Psoas muscle (tissue), 8 donors: ENCODE data around the gene FGFR3. TPM values are rescaled to one million over a fixed set of nuclear protein-coding genes. Genes with fewer than 3 reads are reported as not detected.
A peak's percentile ranks its signal among the peaks of the same experiment; 100 is the strongest.

Experiments
- ATAC-seq, 4 donors: fragments of 200-7000 bp; cut with Tn5 transposase; one replicate each; pipeline ENCODE4 v1.9.1; 2020; ENCODE audit warnings: moderate library complexity in 3 of 4, mild to moderate bottlenecking in 2 of 4
- DNase-seq, 2 donors: peaks; one replicate each; pipeline ENCODE4 v3.0.0-alpha.2; 2020
- H3K27ac ChIP-seq: fragments of 200-600 bp; one replicate; pipeline ENCODE4 v1.8.0; 2022
- H3K27me3 ChIP-seq, 3 donors: fragments of 200-600 bp in 1 of 3; one replicate each; pipeline versions ENCODE4 v1.6.1 to v1.8.0; 2013 to 2022; ENCODE audit warnings: low read length in 2 of 3, mild to moderate bottlenecking in 2 of 3, moderate library complexity in 1 of 3; ENCODE audit not compliant: insufficient read depth in 3 of 3
- H3K36me3 ChIP-seq, 2 donors: fragments of 200-600 bp in 1 of 2; one replicate each; pipeline versions ENCODE4 v1.6.1 to v1.8.0; 2013 to 2022; ENCODE audit warnings: low read depth in 1 of 2, mild to moderate bottlenecking in 1 of 2, moderate library complexity in 1 of 2; ENCODE audit not compliant: insufficient read depth in 1 of 2
- H3K4me1 ChIP-seq: fragments of 200-600 bp; one replicate; pipeline ENCODE4 v1.8.0; 2022
- H3K4me3 ChIP-seq: fragments of 200-600 bp; one replicate; pipeline ENCODE4 v1.8.0; 2022; ENCODE audit warnings: mild to moderate bottlenecking
- H3K9me3 ChIP-seq: fragments of 200-600 bp; one replicate; pipeline ENCODE4 v1.8.0; 2022
- WGBS, 3 donors: extraction: QIAGEN DNeasy Blood & Tissue Kit; methylation state at CpG; one replicate each; pipeline versions ENCODE4 v1.1.6 to v1.1.7; 2013; 5-methylcytosine and 5-hydroxymethylcytosine counted together
- intact Hi-C, 2 donors: fragments of 100-400 bp; cut with DNase I; formaldehyde crosslinking; loops; one replicate each; pipeline versions ENCODE4 v1.11.0 to v1.14.2; 2022
- polyA plus RNA-seq, 3 donors: library from polyadenylated mRNA; stranded (reverse); fragments of 200-250 nt; gene quantifications; one replicate each; pipeline ENCODE4 v1.2.3, GENCODE V29; 2013
- total RNA-seq, 4 donors: library from RNA; stranded (reverse); fragmentation: NEBNext Ultra II Directional in 2 of 4; extraction: Animal tissue kit (Norgen Biotek cat#: 25700) in 2 of 4; gene quantifications; one replicate each; pipeline versions ENCODE4 v1.2.1 to v1.2.4, GENCODE V29; 2021 to 2023
- TF ChIP-seq, protein P1 (sequence below): fragments of 200-600 bp; IDR thresholded peaks from one replicate; pipeline ENCODE4 v1.8.0; 2022; ENCODE audit warnings: antibody characterized with exemption
- donor health status: healthy with polysubstance abuse.
- donor health status: DM: no; HTN: no; CAD: no; lungs with moderate emphysema.
- donor health status: Bipolar disorder and iron deficiency.
- donor health status: healthy.
- donor health status: DM: yes; HTN: yes; CAD: no.
- donor health status: DM: no; HTN: no; CAD: no.
- donor health status: DM: no; HTN: no; CAD: no.
- donor health status: DM: yes; HTN: yes; CAD: no.

The FGFR3 gene
- total and polyA plus RNA-seq, 7 donors, result 0.17 to 1.1 (median 0.30) TPM

DNA sequence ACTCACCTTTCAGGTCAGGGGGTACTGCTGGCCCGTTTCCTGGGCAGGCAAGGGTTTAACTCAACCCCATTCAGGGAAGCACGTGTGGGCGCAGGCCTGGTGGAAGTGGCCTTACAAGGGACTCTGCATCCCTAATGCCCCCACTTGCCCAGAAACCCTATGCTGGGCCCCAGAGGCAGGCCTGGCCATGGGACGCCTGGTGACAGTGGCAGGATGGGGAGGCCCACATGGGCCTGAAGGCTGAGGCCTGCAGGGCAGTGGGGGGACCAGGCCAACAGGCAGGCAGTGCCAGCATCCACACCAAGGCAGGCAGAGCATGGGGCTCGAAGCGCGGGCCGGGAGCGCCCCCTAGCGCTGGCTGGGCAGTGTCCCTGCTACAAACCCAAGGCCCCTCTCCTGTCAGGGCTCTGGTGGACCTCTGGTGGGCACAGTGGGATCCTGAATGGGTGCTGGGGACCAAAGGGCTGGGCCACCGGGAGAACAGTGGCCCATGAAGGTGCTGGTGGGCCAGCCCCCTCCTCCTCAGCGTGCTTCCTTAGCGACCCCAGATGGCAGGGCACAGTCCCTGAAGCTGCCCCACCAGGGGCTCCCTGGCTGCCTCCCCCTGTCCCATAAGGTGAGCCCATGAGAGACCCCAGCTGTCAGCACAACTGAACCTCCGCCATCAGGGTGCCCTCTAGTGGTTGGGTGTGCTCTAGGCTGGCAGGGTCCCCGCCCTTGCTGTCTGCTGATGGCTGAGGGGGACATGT lies 16.8 kb downstream of the FGFR3 start:
- intact Hi-C loops, result loop anchor here (2.0 to 5.0 kb wide), 3 partner anchors 61 to 92 kb away; no protein-coding TSS in a partner anchor
- H3K4me3 ChIP-seq, result no peak overlapping the region
- no peaks in the 10 kb centered on the region for H3K4me1 ChIP-seq
- DNase-seq, result peak; percentile 59 to 76
- peaks cover 11 to 27% of the 10 kb centered on the region in 2 donors for H3K36me3 ChIP-seq
- H3K27me3 ChIP-seq, result no peaks in the 10 kb centered on the region
- WGBS, 3 donors, result 28 to 34% (median 32%) methylated on average over 14 to 15 of the region's 15 CpGs
- H3K27ac ChIP-seq, result no peak overlapping the region
- peak; percentile 62 to 79 (median 70) for ATAC-seq
- H3K9me3 ChIP-seq, result no peaks in the 10 kb centered on the region
- TF ChIP-seq, protein P1, sequence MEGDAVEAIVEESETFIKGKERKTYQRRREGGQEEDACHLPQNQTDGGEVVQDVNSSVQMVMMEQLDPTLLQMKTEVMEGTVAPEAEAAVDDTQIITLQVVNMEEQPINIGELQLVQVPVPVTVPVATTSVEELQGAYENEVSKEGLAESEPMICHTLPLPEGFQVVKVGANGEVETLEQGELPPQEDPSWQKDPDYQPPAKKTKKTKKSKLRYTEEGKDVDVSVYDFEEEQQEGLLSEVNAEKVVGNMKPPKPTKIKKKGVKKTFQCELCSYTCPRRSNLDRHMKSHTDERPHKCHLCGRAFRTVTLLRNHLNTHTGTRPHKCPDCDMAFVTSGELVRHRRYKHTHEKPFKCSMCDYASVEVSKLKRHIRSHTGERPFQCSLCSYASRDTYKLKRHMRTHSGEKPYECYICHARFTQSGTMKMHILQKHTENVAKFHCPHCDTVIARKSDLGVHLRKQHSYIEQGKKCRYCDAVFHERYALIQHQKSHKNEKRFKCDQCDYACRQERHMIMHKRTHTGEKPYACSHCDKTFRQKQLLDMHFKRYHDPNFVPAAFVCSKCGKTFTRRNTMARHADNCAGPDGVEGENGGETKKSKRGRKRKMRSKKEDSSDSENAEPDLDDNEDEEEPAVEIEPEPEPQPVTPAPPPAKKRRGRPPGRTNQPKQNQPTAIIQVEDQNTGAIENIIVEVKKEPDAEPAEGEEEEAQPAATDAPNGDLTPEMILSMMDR, result peak; percentile 64

DNA sequence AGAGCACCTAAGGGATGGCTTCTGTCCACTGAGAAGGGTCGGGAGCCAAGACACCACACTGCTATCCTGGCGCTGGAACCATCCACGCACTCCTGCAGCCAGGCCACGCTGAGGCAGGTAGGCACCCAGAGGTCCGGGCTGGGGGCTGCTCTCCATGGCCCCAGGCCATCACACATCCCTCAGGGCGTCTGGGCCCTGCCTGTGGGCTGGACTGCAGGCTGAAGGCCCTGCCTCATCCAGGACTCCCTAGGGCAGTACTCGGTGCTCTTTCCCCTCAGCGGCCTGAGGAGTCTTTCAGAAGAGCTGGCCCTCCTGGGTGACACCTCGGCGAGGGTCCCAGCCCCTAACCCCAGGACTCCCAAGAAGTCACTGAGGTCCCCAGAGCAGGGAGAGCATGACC lies 17.7 kb downstream of the FGFR3 start:
- intact Hi-C loops, result loop anchor here (5.0 kb wide), 2 partner anchors 63 to 92 kb away; no protein-coding TSS in a partner anchor
- 84 to 90% (median 88%) methylated on average over 10 of the region's 10 CpGs for WGBS, 3 donors
- Histone ChIP-seq H3K27me3 (no peaks in the 10 kb centered on the region), H3K4me3 (no peak overlapping the region), H3K9me3 (no peaks in the 10 kb centered on the region), H3K4me1 (no peaks in the 10 kb centered on the region), H3K27ac (no peak overlapping the region), H3K36me3 (peaks cover 11 to 36% of the 10 kb centered on the region in 2 donors)
- DNase-seq, result no peak
- TF ChIP-seq, protein P1, result no peak
- ATAC-seq, result no peak

DNA sequence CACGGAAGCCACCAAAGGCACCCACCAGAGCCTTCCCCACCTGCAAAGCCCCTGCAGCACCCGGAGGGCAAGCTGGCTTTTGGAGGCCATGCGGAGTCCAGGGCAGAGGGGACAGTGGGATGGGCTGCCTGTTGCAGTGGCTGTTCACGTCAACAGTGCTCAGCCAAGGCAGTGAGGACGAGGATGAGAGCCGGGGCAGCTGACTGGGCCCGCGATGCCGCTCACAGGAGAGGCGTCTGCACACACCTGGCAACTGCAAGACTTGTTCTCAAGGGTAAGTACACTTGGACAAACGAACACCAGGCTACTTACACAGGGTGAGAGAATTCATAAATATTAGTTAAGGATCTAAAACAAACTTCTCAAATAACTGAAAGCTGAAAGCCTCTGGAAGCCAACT lies 19.6 kb downstream of the FGFR3 start:
- Histone ChIP-seq H3K36me3 (peaks cover 11 to 55% of the 10 kb centered on the region in 2 donors), H3K27me3 (no peaks in the 10 kb centered on the region), H3K27ac (no peak overlapping the region), H3K9me3 (no peaks in the 10 kb centered on the region), H3K4me3 (no peak overlapping the region), H3K4me1 (no peaks in the 10 kb centered on the region)
- DNase-seq, result no peak
- TF ChIP-seq, protein P1, result no peak
- no peak for ATAC-seq
- intact Hi-C loops, result loop anchor here (5.0 kb wide), 2 partner anchors 65 to 90 kb away; no protein-coding TSS in a partner anchor
- 80 to 88% (median 88%) methylated on average over 11 of the region's 11 CpGs for WGBS, 3 donors

DNA sequence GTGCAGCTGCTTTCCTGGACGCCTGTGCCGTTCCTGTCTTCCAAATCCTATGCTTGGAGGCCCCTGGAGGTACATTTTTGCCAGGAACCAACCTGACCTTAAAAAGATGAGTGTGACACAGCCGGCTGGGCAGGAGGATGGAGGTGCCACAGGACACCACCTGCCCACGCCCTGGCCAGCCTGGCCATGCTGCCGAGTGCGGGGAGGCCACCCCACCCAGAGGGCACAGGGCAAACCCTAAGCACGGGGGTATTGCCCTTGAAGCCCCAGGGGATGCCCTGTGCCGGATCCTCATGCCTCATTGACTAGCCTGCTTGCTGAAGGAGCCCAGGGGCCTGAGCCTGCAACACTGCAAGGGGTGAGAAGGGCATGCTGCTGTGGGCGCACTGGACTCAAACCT lies 20.1 kb downstream of the FGFR3 start:
- Histone ChIP-seq H3K4me1 (peaks cover 5% of the 10 kb centered on the region), H3K9me3 (no peaks in the 10 kb centered on the region), H3K27me3 (no peaks in the 10 kb centered on the region), H3K36me3 (peaks cover 11 to 60% of the 10 kb centered on the region in 2 donors), H3K4me3 (no peak overlapping the region), H3K27ac (no peak overlapping the region)
- TF ChIP-seq, protein P1, result no peak
- DNase-seq, result no peak
- intact Hi-C loops, result loop anchor here (5.0 kb wide), 2 partner anchors 66 to 89 kb away; no protein-coding TSS in a partner anchor
- no peak for ATAC-seq
- 62 to 76% (median 69%) methylated on average over 9 of the region's 9 CpGs for WGBS, 3 donors
